Keratinocyte (primary cell): ENCODE results near the gene PPFIA1.

Experiments
- EZH2 ChIP-seq: IDR thresholded peaks from one replicate; pipeline ENCODE4 v1.6.1; 2012; ENCODE audit warnings: inconsistent platforms, mild to moderate bottlenecking, low read length, moderate library complexity
- TF ChIP-seq, protein P1 (sequence below), 3 experiments: IDR thresholded peaks in 1 of 3; conservative IDR thresholded peaks in 1 of 3; optimal IDR thresholded peaks in 1 of 3; 2 replicates in 2 of 3; 3 replicates in 1 of 3; pipeline versions ENCODE3 to v1.5.1; 2011; ENCODE audit warnings: low read length in 3 of 3, mild to moderate bottlenecking in 3 of 3, moderate library complexity in 2 of 3, control low read depth in 1 of 3, inconsistent platforms in 1 of 3; ENCODE audit not compliant: insufficient read depth in 2 of 3; ENCODE audit errors: extremely low read depth in 1 of 3

DNA sequence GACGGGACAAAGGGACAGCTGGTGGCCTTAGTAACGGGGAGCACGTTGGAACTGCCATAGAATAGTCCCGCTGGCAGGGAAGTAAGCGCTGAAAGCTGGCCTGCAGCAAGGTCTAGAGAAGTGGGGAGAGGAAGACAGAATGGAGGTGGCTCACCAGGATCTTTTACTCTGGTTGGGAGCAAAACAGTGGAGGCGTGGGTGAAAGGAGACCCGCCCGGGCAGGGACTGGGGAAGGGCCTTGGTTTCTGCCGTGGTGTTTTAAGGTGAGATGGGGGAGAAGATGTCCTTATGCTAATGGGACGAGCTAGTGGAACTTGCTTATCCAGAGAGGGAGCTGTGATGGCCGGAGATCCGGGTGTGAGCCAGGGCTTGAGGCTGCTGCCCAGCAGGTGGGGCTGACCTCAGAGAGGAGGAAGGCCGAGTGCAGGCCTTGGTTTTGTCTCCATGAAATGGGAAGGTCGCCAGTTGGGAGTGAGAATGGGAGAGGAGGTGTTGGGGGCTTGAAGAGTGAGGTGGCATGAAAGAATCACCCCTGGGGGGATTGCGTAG, 71.5 kb downstream of the PPFIA1 start:
- TF ChIP-seq, protein P1, sequence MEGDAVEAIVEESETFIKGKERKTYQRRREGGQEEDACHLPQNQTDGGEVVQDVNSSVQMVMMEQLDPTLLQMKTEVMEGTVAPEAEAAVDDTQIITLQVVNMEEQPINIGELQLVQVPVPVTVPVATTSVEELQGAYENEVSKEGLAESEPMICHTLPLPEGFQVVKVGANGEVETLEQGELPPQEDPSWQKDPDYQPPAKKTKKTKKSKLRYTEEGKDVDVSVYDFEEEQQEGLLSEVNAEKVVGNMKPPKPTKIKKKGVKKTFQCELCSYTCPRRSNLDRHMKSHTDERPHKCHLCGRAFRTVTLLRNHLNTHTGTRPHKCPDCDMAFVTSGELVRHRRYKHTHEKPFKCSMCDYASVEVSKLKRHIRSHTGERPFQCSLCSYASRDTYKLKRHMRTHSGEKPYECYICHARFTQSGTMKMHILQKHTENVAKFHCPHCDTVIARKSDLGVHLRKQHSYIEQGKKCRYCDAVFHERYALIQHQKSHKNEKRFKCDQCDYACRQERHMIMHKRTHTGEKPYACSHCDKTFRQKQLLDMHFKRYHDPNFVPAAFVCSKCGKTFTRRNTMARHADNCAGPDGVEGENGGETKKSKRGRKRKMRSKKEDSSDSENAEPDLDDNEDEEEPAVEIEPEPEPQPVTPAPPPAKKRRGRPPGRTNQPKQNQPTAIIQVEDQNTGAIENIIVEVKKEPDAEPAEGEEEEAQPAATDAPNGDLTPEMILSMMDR (optimal IDR thresholded peaks at IDR 0.05 in 1 of 3, IDR thresholded peaks at IDR 0.05 in 1 of 3, conservative IDR thresholded peaks at IDR 0.05 in 1 of 3; ENCODE audit: extremely low read depth in 1 of 3, insufficient read depth in 2 of 3, low read length in 3 of 3): no peak
- TF ChIP-seq EZH2: no peak
